Spleen (tissue), 7 donors: ENCODE results near the gene INO80.

Experiments
- POLR2A ChIP-seq, 3 donors: fragments of 450-650 bp; IDR thresholded peaks; one replicate each; pipeline ENCODE4 v1.5.1; 2017; ENCODE audit warnings: antibody characterized with exemption in 3 of 3, mild to moderate bottlenecking in 1 of 3
- POLR2AphosphoS5 ChIP-seq, 3 donors: sonication (generic); formaldehyde crosslinking; IDR thresholded peaks; one replicate each; pipeline ENCODE4 v1.5.1; 2017; ENCODE audit warnings: antibody characterized with exemption in 3 of 3
- TF ChIP-seq, protein P1 (sequence below), 11 experiments: fragments of 200-600 bp in 7 of 11; fragments of 450-650 bp in 4 of 11; sonication (generic) in 4 of 11; IDR thresholded peaks in 8 of 11; conservative IDR thresholded peaks in 3 of 11; 1 replicate in 7 of 11; 2 replicates in 4 of 11; pipeline versions ENCODE4 v1.4.0 to v1.8.0; 2016 to 2021; ENCODE audit warnings: antibody characterized with exemption in 11 of 11, inconsistent platforms in 4 of 11, mild to moderate bottlenecking in 1 of 11
- donor health status: DM: no; HTN: no; CAD: no; lungs with moderate emphysema.
- donor health status: DM: no; HTN: no; CAD: no.
- donor health status: DM: no; HTN: no; CAD: no.

DNA sequence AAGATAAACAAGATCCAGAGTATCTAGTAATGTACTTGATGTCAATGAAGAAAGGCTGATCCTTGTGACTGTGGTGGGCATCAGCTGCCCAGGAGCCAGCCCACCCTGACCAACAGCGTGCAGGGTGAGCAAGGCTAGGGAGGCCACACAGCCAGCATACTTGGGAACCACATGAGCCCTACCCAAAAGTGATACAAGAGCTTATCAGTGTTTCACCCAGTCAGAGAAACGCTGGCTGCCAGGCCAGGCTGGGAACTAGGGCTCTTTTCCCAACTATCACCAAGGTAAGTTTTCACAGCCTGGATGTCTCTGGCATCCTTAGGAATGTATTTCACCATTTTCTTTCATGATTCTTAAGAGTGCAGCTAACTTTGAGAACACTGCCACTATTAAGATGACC is 137.9 kb downstream of the INO80 start:
- no peak for TF ChIP-seq POLR2AphosphoS5 (IDR thresholded peaks at IDR 0.05)
- TF ChIP-seq, protein P1, sequence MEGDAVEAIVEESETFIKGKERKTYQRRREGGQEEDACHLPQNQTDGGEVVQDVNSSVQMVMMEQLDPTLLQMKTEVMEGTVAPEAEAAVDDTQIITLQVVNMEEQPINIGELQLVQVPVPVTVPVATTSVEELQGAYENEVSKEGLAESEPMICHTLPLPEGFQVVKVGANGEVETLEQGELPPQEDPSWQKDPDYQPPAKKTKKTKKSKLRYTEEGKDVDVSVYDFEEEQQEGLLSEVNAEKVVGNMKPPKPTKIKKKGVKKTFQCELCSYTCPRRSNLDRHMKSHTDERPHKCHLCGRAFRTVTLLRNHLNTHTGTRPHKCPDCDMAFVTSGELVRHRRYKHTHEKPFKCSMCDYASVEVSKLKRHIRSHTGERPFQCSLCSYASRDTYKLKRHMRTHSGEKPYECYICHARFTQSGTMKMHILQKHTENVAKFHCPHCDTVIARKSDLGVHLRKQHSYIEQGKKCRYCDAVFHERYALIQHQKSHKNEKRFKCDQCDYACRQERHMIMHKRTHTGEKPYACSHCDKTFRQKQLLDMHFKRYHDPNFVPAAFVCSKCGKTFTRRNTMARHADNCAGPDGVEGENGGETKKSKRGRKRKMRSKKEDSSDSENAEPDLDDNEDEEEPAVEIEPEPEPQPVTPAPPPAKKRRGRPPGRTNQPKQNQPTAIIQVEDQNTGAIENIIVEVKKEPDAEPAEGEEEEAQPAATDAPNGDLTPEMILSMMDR (IDR thresholded peaks at IDR 0.05 in 8 of 11, conservative IDR thresholded peaks at IDR 0.05 in 3 of 11): no peak
- no peak for TF ChIP-seq POLR2A (IDR thresholded peaks at IDR 0.05)
